ENCODE data around the gene ZDHHC12. TPM values are rescaled to one million over a fixed set of nuclear protein-coding genes. Genes with fewer than 3 reads are reported as not detected.

The ZDHHC12 gene
- total RNA-seq, 1 experiment from 2014 or later: 39.3 TPM

DNA sequence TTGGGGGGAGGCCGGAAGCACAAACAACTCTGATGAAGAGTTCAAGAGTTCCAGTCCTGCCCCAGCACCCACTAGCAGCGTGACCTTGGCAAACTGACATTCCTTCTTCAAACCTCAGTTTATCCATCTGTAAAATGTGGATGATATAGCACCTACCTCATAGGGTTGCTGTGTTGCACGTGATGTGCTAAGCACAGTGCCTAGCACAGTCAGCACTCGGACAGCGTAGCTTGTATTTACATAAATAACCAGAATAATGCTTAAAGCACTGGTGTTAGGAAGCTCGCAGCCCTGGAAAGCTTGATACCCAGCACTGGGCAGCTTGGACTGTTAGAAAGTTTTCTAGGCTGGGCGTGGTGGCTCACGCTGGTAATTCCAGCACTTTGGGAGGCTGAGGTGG, 16.5 kb downstream of the ZDHHC12 start:
- no peak for DNase-seq (ENCODE audit: low read depth, low spot score)
- H3K9me3 ChIP-seq (ENCODE audit: control insufficient read depth, insufficient read depth, low read depth, low read length): no peaks in the 10 kb centered on the region
- no peak overlapping the region for H3K27ac ChIP-seq (ENCODE audit: low read length)
- POLR2A ChIA-PET: interaction anchor here (0.6 kb wide), 1 partner anchor 15 kb away, joined by 3 read pairs; no protein-coding TSS in a partner anchor
- no peaks in the 10 kb centered on the region for H3K27me3 ChIP-seq (ENCODE audit: control insufficient read depth, insufficient read depth, low read length)
- BruUV-seq (replicated peaks): no TSS peak
- no peak for ATAC-seq
- peaks cover 3% of the 10 kb centered on the region; the same call in 1 of the 2 replicates for H3K4me1 ChIP-seq (ENCODE audit: control insufficient read depth, insufficient read depth, low read length)
- intact Hi-C loops (cut with micrococcal nuclease; ENCODE audit: unreplicated experiment) (no loop called here), in situ Hi-C loops (cut with HindIII; ENCODE audit: low pct_unique_long_range_greater_than_20kb, low sequenced_read_pairs) (no loop called here)
- no peaks in the 10 kb centered on the region; the same call in 1 of the 2 replicates for H3K36me3 ChIP-seq (ENCODE audit: control insufficient read depth, insufficient read depth, low read length)
- TF ChIP-seq SIN3A (IDR thresholded peaks at IDR 0.05; ENCODE audit: borderline replicate concordance, insufficient read depth, low read depth, low read length) (no peak), TCF7L2 (IDR thresholded peaks at IDR 0.05; ENCODE audit: low read depth, low read length) (no peak), POLR2AphosphoS5 (IDR thresholded peaks at IDR 0.05; ENCODE audit: low read depth, low read length) (no peak)
- TF ChIP-seq, protein P1, sequence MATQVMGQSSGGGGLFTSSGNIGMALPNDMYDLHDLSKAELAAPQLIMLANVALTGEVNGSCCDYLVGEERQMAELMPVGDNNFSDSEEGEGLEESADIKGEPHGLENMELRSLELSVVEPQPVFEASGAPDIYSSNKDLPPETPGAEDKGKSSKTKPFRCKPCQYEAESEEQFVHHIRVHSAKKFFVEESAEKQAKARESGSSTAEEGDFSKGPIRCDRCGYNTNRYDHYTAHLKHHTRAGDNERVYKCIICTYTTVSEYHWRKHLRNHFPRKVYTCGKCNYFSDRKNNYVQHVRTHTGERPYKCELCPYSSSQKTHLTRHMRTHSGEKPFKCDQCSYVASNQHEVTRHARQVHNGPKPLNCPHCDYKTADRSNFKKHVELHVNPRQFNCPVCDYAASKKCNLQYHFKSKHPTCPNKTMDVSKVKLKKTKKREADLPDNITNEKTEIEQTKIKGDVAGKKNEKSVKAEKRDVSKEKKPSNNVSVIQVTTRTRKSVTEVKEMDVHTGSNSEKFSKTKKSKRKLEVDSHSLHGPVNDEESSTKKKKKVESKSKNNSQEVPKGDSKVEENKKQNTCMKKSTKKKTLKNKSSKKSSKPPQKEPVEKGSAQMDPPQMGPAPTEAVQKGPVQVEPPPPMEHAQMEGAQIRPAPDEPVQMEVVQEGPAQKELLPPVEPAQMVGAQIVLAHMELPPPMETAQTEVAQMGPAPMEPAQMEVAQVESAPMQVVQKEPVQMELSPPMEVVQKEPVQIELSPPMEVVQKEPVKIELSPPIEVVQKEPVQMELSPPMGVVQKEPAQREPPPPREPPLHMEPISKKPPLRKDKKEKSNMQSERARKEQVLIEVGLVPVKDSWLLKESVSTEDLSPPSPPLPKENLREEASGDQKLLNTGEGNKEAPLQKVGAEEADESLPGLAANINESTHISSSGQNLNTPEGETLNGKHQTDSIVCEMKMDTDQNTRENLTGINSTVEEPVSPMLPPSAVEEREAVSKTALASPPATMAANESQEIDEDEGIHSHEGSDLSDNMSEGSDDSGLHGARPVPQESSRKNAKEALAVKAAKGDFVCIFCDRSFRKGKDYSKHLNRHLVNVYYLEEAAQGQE (IDR thresholded peaks at IDR 0.05; ENCODE audit: insufficient read depth in 1 of 2, low read depth in 2 of 2, low read length in 1 of 2): no peak
- TF ChIP-seq, protein P2, sequence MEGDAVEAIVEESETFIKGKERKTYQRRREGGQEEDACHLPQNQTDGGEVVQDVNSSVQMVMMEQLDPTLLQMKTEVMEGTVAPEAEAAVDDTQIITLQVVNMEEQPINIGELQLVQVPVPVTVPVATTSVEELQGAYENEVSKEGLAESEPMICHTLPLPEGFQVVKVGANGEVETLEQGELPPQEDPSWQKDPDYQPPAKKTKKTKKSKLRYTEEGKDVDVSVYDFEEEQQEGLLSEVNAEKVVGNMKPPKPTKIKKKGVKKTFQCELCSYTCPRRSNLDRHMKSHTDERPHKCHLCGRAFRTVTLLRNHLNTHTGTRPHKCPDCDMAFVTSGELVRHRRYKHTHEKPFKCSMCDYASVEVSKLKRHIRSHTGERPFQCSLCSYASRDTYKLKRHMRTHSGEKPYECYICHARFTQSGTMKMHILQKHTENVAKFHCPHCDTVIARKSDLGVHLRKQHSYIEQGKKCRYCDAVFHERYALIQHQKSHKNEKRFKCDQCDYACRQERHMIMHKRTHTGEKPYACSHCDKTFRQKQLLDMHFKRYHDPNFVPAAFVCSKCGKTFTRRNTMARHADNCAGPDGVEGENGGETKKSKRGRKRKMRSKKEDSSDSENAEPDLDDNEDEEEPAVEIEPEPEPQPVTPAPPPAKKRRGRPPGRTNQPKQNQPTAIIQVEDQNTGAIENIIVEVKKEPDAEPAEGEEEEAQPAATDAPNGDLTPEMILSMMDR (IDR thresholded peaks at IDR 0.05): no peak
- no peak overlapping the region for H3K4me3 ChIP-seq (ENCODE audit: low read depth in 2 of 2, low read length in 2 of 2)
- CTCF ChIA-PET: no interaction called here

DNA sequence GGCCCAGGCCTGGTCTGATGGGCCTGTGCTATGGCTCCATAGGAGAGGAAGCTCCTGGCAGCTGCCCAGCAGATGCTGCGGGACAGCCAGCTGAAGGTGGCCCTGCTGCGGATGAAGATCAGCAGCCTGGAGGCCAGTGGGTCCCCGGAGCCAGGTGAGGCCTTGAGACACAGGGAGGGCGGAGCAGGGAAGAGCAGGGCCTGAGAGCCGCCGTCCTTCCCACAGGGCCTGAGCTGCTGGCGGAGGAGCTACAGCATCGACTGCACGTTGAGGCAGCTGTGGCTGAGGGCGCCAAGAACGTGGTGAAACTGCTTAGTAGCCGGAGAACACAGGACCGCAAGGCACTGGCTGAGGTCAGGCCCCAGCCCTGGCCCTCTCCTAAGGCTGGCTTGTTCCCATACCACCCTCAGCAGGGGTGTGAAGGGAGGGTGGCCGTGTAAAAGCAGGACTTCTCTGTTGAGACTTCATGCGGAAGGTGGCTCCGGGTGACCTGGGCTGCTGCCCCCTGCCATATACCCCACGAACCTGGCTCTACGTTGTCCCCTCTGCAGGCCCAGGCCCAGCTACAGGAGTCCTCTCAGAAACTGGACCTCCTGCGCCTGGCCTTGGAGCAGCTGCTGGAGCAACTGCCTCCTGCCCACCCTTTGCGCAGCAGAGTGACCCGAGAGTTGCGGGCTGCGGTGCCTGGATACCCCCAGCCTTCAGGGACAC, 17.1 kb downstream of the ZDHHC12 start:
- Histone ChIP-seq H3K4me1 (ENCODE audit: control insufficient read depth, insufficient read depth, low read length) (peaks cover 3% of the 10 kb centered on the region; the same call in 1 of the 2 replicates), H3K27ac (ENCODE audit: low read length) (no peak overlapping the region), H3K27me3 (ENCODE audit: control insufficient read depth, insufficient read depth, low read length) (no peaks in the 10 kb centered on the region), H3K9me3 (ENCODE audit: control insufficient read depth, insufficient read depth, low read depth, low read length) (no peaks in the 10 kb centered on the region), H3K4me3 (ENCODE audit: low read depth in 2 of 2, low read length in 2 of 2) (no peak overlapping the region), H3K36me3 (ENCODE audit: control insufficient read depth, insufficient read depth, low read length) (no peaks in the 10 kb centered on the region; the same call in 1 of the 2 replicates)
- no peak for DNase-seq (ENCODE audit: low read depth, low spot score)
- no peak for ATAC-seq
- CTCF ChIA-PET: no interaction called here
- TF ChIP-seq TCF7L2 (IDR thresholded peaks at IDR 0.05; ENCODE audit: low read depth, low read length): no peak
- TF ChIP-seq, protein P2 (IDR thresholded peaks at IDR 0.05): no peak
- TF ChIP-seq, protein P1 (IDR thresholded peaks at IDR 0.05; ENCODE audit: insufficient read depth in 1 of 2, low read depth in 2 of 2, low read length in 1 of 2): no peak
- no peak for TF ChIP-seq SIN3A (IDR thresholded peaks at IDR 0.05; ENCODE audit: borderline replicate concordance, insufficient read depth, low read depth, low read length)
- TF ChIP-seq POLR2AphosphoS5 (IDR thresholded peaks at IDR 0.05; ENCODE audit: low read depth, low read length): no peak
- POLR2A ChIA-PET: interaction anchor here (0.6 kb wide), 1 partner anchor 14 kb away, joined by 3 read pairs; no protein-coding TSS in a partner anchor
- in situ Hi-C loops (cut with HindIII; ENCODE audit: low pct_unique_long_range_greater_than_20kb, low sequenced_read_pairs): no loop called here
- no TSS peak for BruUV-seq (replicated peaks)
- intact Hi-C loops (cut with micrococcal nuclease; ENCODE audit: unreplicated experiment): no loop called here
